Skin epidermis (tissue), 12 donors: ENCODE results near the gene TMEM255B.

Source experiments
- H3K27ac ChIP-seq, 21 experiments: fragments of 200-600 bp; sonication (generic) in 11 of 21; one replicate each; pipeline ENCODE4 v1.5.0; 2020; ENCODE audit warnings: mild to moderate bottlenecking in 3 of 21, inconsistent platforms in 2 of 21, moderate library complexity in 2 of 21
- H3K4me3 ChIP-seq, 7 experiments: fragments of 200-600 bp; sonication (generic) in 2 of 7; one replicate each; pipeline ENCODE4 v1.5.0; 2020; ENCODE audit warnings: inconsistent platforms in 2 of 7, mild to moderate bottlenecking in 2 of 7, moderate library complexity in 1 of 7

The TMEM255B gene

GRCh38 chr13:113796211-113796963 is 37.4 kb downstream of the TMEM255B start:
- Histone ChIP-seq H3K4me3 (no peak overlapping the region), H3K27ac (no peak overlapping the region)

DNA sequence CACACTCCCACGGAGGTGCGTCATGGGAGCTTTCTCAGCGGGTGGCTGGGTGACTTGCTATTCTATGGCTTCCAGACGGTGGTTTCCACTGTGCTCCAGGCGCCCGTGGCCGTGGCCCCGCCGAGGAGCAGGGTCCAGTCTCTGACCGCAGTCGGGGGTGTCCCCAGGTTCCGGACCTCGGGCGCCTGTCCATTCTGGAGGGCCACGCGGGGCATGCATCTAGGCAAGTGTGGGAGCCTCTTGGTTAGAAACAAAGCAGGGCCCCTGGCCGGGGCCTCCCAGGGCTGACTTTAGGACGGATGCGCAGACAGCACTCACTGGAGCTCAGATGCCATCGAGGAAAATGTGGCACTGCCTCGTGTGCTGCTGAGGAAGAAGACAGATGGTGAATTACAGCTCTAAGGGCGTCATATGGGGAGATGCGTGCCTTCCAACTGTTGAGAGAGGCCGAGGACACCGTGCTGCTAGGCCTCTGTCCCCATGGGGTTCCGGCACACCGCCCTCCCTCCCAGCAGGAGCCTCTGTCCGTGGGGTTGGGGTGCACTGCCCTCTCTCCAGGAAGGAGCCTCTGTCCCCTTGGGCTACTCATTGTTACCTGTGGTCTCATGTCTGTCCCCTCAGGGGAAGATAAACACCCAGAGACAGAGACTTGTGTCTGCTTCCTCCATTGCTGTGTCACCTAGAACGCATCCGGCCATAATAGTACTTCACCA is 38.1 kb downstream of the TMEM255B start:
- Histone ChIP-seq H3K4me3 (no peak overlapping the region), H3K27ac (no peak overlapping the region)

GRCh38 chr13:113798200-113798811 is 39.3 kb downstream of the TMEM255B start:
- Histone ChIP-seq H3K27ac (no peak overlapping the region), H3K4me3 (no peak overlapping the region)

DNA sequence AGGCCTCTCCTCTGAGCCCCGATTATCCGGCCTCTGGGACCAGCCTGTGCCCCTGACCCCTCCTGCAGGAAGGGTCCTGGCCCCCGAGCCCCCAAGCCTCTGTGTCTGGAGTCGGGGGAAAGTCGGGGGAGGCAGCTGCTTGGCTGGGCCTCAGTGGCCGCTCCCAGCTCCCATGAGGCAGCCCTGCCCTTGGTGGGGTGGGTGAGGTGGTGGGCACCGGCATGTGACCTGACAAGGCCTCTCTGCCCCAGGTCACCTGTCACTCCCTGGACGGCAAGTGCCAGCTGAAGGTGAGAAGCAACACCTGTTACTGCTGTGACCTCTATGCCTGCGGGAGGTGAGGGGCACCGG is 41.5 kb downstream of the TMEM255B start:
- Histone ChIP-seq H3K4me3 (no peak overlapping the region), H3K27ac (no peak overlapping the region)

DNA sequence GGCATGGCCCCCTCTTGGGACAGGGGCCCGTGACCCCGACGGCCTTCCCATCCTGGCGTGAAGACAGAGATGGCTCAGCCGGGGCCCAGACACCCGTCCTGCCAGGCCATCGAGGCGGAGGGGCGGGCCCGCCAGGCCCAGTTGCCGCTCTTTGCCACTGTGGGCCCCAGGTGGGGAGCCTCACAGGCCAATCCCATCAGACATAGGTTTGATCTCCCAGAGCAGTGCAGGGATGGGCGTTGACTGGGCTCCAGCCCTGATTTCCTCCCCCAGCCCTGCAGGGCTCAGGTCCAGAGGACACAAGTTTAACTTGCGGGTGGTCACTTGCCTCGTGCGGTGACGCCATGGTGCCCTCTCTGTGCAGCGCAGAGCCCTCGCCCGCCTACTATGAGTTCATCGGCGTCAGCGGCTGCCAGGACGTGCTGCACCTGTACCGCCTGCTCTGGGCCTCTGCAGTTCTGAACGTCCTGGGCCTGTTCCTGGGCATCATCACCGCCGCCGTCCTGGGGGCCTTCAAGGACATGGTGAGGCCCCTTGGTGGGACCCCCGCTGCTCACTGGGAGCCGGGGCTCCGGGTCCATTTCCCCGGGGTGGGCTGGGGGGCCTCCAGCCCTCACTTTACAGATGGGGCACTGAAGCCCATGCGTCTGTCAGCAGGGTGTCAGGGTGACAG is 42.4 kb downstream of the TMEM255B start:
- H3K4me3 ChIP-seq: no peak overlapping the region
- H3K27ac ChIP-seq: peak overlapping the region in 2 of 21 experiments; percentile 10 to 17

GRCh38 chr13:113802090-113802531 is 43.1 kb downstream of the TMEM255B start:
- no peak overlapping the region for H3K4me3 ChIP-seq

GRCh38 chr13:113802761-113803160 is 43.7 kb downstream of the TMEM255B start:
- Histone ChIP-seq H3K27ac (no peak overlapping the region), H3K4me3 (no peak overlapping the region)

More at GRCh38 chr13:113802090-113802531, 43.1 kb downstream of the TMEM255B start:
- peak overlapping the region in 1 of 21 experiments; percentile 10 for H3K27ac ChIP-seq

- no peak overlapping the region for H3K4me3 ChIP-seq
- no peak overlapping the region for H3K27ac ChIP-seq
Observed at GRCh38 chr13:113803409-113804016, 44.5 kb downstream of the TMEM255B start.

DNA sequence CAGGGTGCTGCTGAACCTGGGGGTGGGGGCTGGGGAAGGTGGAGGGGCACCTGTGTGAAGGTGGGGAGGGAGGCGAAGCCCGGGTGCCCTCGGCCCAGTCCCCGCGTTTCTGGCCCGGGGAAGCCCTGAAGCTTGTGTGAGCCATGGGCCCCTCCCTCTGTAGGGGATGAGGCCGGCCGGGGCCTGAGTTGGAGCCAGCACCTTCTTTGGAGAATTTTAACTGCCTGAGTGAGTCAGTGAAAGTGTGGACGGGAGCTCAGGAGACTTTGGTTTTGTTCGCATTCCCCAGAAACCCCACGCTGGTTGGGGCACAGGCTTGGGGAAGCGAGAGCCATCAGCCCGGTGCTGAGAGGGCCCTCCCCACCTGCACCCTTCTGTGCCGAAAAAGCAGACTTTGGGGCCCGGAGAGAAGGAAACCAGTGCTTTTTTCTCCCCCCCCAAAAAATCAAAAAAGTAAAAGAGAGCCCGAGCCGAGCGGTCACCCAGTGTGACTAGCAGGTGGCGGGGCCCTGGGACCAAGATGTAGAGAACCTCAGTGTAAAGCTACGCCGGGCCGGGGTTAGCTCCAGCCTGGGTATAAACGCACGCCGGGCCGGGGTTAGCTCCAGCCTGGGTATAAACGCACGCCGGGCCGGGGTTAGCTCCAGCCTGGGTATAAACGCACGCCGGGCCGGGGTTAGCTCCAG is 45.1 kb downstream of the TMEM255B start:
- Histone ChIP-seq H3K27ac (no peak overlapping the region), H3K4me3 (no peak overlapping the region)

GRCh38 chr13:113804703-113805430 is 45.8 kb downstream of the TMEM255B start:
- H3K27ac ChIP-seq: no peak overlapping the region
- H3K4me3 ChIP-seq: no peak overlapping the region

DNA sequence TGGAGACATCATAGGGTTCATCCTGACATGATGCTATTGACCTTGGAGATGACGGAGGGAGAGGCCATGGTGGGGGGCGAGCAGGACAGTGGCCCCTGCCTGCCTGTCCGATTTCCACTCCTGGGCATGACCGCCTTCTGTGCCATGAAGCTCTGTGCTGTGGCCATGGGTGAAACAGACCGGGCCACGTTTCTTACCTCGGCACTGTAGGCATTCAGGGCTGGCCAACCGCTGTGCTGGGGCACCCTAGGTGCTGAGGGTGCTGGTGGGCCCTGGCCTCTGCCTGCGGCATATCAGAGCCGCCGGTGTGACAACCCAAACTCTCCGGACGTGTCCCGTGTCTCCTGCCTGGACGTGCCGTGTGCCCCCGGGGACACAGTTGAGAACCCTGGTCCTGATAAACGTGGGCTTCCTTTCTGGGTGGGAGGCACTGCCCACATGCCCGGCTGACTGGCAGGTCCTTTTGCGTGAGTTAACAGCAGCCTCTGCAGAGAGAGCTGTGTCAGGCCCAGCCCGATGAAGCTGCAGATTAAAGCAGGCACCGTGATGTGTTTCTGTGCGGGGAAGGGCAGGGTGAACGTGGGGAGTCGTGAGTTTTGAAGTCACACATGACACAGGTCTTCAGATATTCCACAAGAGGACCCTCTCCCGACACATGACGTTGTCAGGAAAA is 46.5 kb downstream of the TMEM255B start:
- no peak overlapping the region for H3K27ac ChIP-seq
- H3K4me3 ChIP-seq: no peak overlapping the region

- Histone ChIP-seq H3K27ac (no peak overlapping the region), H3K4me3 (no peak overlapping the region)
Observed at GRCh38 chr13:113806104-113806471, 47.1 kb downstream of the TMEM255B start.

DNA sequence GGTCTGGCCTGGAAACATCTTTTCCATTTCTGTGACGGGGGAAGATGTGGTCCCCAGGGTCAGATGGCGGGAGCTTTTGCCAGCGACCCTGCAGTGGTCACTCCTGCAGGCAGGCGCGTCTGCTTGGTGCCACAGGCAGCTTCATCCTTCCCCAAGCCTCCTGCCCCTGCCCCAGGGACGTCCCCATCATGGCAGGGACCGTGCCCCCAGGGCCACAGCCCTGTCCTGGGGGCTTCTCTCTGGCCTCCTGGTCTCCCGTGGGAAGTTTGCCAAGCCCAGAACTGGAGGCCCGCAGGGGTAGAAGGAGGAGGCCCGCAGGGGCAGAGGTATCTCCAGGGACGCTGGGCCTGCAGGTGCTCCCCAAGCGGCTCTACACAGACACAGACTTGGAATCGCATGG is 47.5 kb downstream of the TMEM255B start:
- H3K4me3 ChIP-seq: no peak overlapping the region
- H3K27ac ChIP-seq: no peak overlapping the region

DNA sequence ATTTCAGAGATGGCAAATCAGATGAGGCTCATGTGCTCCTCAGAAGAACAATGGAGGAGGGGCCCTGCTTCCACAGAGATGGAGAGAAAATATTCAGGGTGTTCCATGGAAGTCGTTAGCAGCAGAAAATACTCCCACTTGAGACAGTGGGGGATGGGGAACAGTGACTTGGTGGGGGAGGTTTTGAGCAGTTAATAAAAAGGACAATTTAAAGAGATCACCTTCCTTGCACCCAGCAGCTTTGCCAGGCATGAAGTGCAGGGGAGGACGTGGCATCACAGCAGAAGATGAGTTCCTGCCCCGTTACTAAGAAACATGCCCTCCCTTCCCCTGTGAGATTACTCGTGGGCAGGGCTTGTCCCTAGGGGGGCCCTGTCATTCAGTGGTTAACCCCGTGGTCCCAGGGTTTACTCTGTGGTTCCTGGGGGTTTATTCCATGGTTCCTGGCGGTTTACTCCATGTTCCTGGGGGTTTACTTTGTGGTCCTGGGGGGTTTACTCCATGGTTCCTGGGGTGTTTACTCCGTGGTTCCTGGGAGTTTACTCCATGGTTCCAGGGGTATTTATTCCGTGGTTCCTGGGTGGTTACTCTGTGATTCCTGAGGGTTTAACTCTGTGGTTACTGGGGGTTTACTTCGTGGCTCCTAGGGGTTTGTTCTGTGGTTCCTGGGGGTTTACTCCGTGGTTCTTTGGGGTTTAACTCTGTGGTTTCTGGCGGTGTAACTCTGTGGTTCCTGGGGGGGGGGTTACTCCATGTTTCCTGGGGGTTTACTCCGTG is 49.2 kb downstream of the TMEM255B start:
- no peak overlapping the region for H3K27ac ChIP-seq
- H3K4me3 ChIP-seq: no peak overlapping the region

DNA sequence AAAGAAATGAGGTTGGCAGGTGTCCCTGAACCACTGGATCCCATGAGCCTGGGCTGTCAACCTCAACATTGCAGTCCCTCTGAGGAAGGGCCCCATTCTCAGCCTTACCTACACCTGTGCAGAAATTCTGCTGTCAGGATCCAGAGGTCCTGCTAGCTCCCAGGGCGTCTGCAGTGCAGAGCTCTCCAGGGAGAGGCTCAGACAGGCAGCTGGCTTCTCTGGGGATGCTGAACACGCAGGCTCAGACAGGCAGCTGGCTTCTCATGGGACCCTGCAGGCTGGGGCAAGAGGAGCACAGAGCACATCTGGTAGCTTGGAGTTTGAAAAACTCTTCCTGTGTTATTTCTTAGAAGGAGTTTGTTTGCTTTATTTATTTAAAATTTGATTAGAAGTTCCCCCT is 50.9 kb downstream of the TMEM255B start:
- H3K27ac ChIP-seq: no peak overlapping the region
- H3K4me3 ChIP-seq: no peak overlapping the region

DNA sequence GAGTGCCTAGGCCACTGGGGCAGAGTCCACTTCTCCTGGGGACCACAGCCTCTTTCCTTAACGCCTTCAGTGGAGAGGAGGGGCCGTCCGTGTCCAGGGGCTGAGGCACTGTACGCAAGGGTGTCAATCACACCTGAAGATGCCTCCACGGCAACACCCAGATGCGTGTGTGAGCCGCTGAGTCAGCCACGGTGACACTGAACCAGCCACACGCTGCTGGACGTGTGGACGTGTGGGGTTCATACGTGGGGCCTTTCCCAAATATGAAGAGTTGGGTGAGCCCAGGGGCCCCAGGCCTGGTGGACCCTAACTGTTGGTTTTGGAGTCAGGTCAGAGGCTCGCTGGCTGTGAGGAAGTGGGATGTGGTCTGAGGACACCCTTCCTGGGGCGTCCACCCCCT is 51.6 kb downstream of the TMEM255B start:
- Histone ChIP-seq H3K27ac (no peak overlapping the region), H3K4me3 (no peak overlapping the region)

GRCh38 chr13:113811081-113811928 is 52.3 kb downstream of the TMEM255B start:
- H3K27ac ChIP-seq: no peak overlapping the region
- H3K4me3 ChIP-seq: no peak overlapping the region
